Fibroblast of mammary gland (primary cell): ENCODE results near the gene DNAJC30.

ENCODE experiments used
- DNase-seq: peaks from one replicate; pipeline ENCODE4 v3.0.0-alpha.2; 2010; ENCODE audit warnings: low read depth
- H3K4me3 ChIP-seq: 2 replicates; pipeline ENCODE4 v1.5.1; 2011; ENCODE audit warnings: low read depth, mild to moderate bottlenecking, low read length, moderate library complexity; ENCODE audit not compliant: control insufficient read depth
- CTCF ChIP-seq: conservative IDR thresholded peaks from 2 replicates; pipeline ENCODE4 v1.5.1; 2011; ENCODE audit warnings: low read depth, low read length, inconsistent platforms; ENCODE audit not compliant: control insufficient read depth, insufficient read depth

DNAJC30 gene

DNA sequence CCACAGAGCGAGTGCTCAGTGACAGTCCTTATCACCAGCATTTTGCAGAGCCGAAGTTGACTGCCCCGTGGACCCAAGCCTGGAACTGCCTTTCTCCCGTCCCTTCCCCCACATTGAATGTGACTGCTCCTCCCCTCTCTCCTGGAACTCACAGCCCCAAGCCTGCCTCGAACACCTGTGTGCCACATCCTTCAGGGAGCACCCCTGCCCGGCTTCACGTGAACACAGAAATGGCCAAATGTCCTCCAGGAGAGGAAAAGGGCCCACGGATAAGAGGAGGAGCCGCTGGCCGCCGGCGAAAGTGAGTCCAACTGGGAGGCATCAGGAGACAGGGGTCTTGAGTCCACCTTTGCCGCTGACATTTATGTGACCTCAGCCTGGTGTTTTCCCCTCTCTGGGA is 20.0 kb upstream of the DNAJC30 start:
- no peak overlapping the region for H3K4me3 ChIP-seq
- no peak for TF ChIP-seq CTCF
- DNase-seq: no peak

DNA sequence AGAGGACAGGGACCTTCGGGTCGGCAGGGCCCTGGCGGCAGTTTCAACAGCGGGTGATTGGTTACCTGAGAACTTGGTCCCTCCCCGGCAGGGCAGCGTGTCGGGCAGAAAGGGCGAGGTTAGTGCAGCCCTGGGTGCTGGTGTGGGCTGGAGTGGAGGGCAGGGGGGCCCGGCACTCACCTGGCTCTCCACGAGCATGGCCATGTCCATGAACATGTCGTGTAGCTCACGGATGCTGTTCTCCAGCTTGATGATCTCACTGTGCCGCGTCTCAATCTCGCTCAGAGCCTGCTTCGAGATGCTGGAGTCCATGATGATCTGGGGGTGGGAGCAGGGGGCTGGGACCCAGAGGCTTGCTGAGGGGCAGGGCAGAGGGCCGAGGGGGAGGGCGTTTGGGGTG is 19.4 kb upstream of the DNAJC30 start:
- H3K4me3 ChIP-seq: no peak overlapping the region
- no peak for DNase-seq
- no peak for TF ChIP-seq CTCF

GRCh38 chr7:73702226-73702625 is 19.0 kb upstream of the DNAJC30 start:
- TF ChIP-seq CTCF: no peak
- no peak overlapping the region for H3K4me3 ChIP-seq
- DNase-seq: no peak

DNA sequence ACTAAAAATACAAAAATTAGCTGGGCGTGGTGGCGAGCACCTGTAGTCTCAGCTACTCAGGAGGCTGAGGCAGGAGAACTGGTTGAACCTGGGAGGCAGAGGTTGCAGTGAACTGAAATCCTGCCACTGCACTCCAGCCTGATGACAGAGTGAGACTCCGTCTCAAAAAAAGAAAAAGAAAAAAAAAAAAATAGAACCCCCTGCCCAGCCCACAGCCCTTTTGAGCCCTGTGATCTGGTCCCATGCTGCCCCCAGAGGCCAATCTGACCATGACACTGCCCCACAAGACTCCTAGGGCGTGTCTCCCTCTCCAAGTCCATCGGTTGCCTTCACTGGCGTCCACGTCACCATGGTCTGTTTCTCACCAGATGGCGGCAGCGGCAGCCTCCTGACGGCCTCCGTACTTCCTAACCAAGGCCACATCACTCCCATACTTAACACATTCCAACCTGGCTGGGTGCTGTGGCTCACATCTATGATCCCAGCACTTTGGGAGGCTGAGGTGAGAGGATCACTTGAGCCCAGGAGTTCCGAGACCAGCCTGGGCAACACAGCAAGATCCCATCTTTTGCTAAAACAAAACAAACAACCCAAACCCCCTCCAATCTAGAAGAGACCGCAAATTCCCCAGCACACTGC is 18.2 kb upstream of the DNAJC30 start:
- TF ChIP-seq CTCF: peak; percentile 54
- H3K4me3 ChIP-seq: no peak overlapping the region
- peak; percentile 71 for DNase-seq

GRCh38 chr7:73700581-73701134 is 17.4 kb upstream of the DNAJC30 start:
- no peak overlapping the region for H3K4me3 ChIP-seq
- no peak for DNase-seq
- no peak for TF ChIP-seq CTCF

GRCh38 chr7:73700069-73700423 is 16.8 kb upstream of the DNAJC30 start:
- TF ChIP-seq CTCF: no peak
- no peak overlapping the region for H3K4me3 ChIP-seq
- DNase-seq: no peak
